Activated naive CD8-positive, alpha-beta T cell (primary cell): ENCODE results near the gene SPRED3.
A peak's percentile ranks its signal among the peaks of the same experiment; 100 is the strongest.
"Not testable (repeated sequence)": the region's sequence is repeated elsewhere in the genome, so short reads cannot be mapped to it uniquely, and the experiment has no call there.

ENCODE experiments used
- H3K27ac Mint-ChIP-seq: one replicate; pipeline ENCODE4 v1.8.0; 2021; ENCODE audit warnings: mixed read lengths
- H3K27me3 Mint-ChIP-seq: one replicate; pipeline ENCODE4 v1.8.0; 2021; ENCODE audit warnings: mixed read lengths
- H3K36me3 Mint-ChIP-seq: one replicate; pipeline ENCODE4 v1.8.0; 2021; ENCODE audit warnings: mixed read lengths
- H3K4me1 Mint-ChIP-seq: one replicate; pipeline ENCODE4 v1.8.0; 2021; ENCODE audit warnings: low read depth, mixed read lengths
- H3K4me3 Mint-ChIP-seq: one replicate; pipeline ENCODE4 v1.8.0; 2021; ENCODE audit warnings: mild to moderate bottlenecking, mixed read lengths
- H3K9me3 Mint-ChIP-seq: one replicate; pipeline ENCODE4 v1.8.0; 2021; ENCODE audit warnings: low read depth, mixed read lengths

The SPRED3 gene

GRCh38 chr19:38362076-38362945 lies 26.2 kb upstream of the SPRED3 start:
- Mint-ChIP-seq H3K27ac (no peak overlapping the region), H3K4me3 (peak overlapping the region; percentile 81), H3K4me1 (peaks cover 10% of the 10 kb centered on the region), H3K27me3 (peaks cover 2% of the 10 kb centered on the region), H3K36me3 (no peaks in the 10 kb centered on the region), H3K9me3 (no peaks in the 10 kb centered on the region)

GRCh38 chr19:38362946-38363688 lies 25.4 kb upstream of the SPRED3 start:
- peak overlapping the region; percentile 81 for H3K4me3 Mint-ChIP-seq
- H3K27ac Mint-ChIP-seq, H3K9me3 Mint-ChIP-seq, H3K4me1 Mint-ChIP-seq, H3K36me3 Mint-ChIP-seq, H3K27me3 Mint-ChIP-seq: not testable (repeated sequence)

GRCh38 chr19:38367041-38367440 lies 21.5 kb upstream of the SPRED3 start:
- Mint-ChIP-seq H3K4me3 (no peak overlapping the region), H3K27me3 (peaks cover 6% of the 10 kb centered on the region), H3K36me3 (no peaks in the 10 kb centered on the region), H3K4me1 (peaks cover 5% of the 10 kb centered on the region), H3K27ac (no peak overlapping the region), H3K9me3 (no peaks in the 10 kb centered on the region)

GRCh38 chr19:38369584-38369983 lies 18.9 kb upstream of the SPRED3 start:
- H3K36me3 Mint-ChIP-seq, result no peaks in the 10 kb centered on the region

DNA sequence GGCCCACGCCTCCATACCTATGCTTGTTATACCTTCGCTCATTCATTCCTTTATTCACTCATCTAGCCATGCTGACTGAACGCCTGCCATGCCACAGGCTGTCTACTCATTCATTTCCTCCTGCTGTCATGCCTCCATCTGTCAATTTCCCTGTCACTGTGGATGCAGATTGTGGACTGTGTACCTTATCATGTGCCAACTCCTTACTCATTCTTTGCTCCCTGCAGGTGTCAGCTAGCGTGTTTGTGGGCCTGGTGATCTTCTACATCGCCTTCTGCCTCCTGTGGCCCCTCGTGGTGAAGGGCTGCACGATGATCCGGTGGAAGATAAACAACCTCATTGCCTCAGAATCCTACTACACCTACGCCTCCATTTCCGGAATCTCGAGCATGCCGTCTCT lies 18.2 kb upstream of the SPRED3 start:
- Mint-ChIP-seq H3K9me3 (no peaks in the 10 kb centered on the region), H3K27me3 (peaks cover 6% of the 10 kb centered on the region), H3K36me3 (peaks cover 5% of the 10 kb centered on the region), H3K4me3 (no peak overlapping the region), H3K4me1 (peaks cover 9% of the 10 kb centered on the region), H3K27ac (no peak overlapping the region)

More at GRCh38 chr19:38369584-38369983, 18.9 kb upstream of the SPRED3 start:
- H3K27ac Mint-ChIP-seq, result no peak overlapping the region
- peaks cover 1% of the 10 kb centered on the region for H3K4me1 Mint-ChIP-seq
- no peak overlapping the region for H3K4me3 Mint-ChIP-seq
- H3K9me3 Mint-ChIP-seq, result no peaks in the 10 kb centered on the region
- peaks cover 6% of the 10 kb centered on the region for H3K27me3 Mint-ChIP-seq

DNA sequence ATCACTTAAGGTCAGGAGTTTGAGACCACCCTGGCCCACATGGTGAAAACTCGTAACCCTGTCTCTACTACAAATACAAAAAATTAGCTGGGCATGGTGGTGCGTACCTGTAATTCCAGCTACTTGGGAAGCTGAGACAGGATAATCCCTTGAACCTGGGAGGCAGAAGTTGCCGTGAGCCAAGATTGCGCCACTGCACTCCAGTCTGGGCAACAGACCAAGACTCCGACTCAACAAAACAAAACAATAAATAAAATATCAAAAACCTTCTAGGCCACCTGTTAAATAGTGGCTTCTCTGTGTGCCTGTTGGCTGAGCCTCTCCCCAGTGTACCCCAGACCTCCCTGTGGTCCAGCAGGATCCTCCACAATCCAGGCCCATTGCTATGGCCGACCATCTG lies 17.4 kb upstream of the SPRED3 start:
- H3K27ac Mint-ChIP-seq, result no peak overlapping the region
- H3K36me3 Mint-ChIP-seq, result peaks cover 5% of the 10 kb centered on the region

DNA sequence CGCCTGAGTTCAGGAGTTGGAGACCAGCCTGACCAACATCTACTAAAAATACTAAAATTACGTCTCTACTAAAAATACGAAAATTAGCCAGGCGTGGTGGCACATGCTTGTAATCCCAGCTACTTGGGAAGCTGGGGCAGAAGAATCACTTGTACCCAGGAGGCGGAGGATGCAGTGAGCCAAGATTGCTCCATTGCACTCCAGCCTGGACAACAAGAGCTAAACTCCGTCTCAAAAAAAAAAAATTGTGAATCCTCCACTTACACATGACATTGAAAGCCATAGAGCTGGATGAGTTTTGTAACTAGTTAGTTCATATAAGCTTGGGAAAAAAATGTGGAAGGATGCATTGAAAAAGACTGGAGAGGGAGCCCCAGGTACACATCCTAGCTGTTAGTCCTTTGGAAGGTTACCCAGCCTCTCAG lies 14.6 kb upstream of the SPRED3 start:
- peaks cover 9% of the 10 kb centered on the region for H3K36me3 Mint-ChIP-seq
- H3K27ac Mint-ChIP-seq, result peak overlapping the region; percentile 98
- H3K4me3 Mint-ChIP-seq, result peak overlapping the region; percentile 99
- H3K9me3 Mint-ChIP-seq, result no peaks in the 10 kb centered on the region
- peaks cover 2% of the 10 kb centered on the region for H3K27me3 Mint-ChIP-seq
- H3K4me1 Mint-ChIP-seq, result peaks cover 22% of the 10 kb centered on the region

More for the DNA sequence above, 17.4 kb upstream of the SPRED3 start:
- Mint-ChIP-seq H3K9me3 (no peaks in the 10 kb centered on the region), H3K4me3 (no peak overlapping the region), H3K4me1 (peaks cover 16% of the 10 kb centered on the region), H3K27me3 (peaks cover 6% of the 10 kb centered on the region)

DNA sequence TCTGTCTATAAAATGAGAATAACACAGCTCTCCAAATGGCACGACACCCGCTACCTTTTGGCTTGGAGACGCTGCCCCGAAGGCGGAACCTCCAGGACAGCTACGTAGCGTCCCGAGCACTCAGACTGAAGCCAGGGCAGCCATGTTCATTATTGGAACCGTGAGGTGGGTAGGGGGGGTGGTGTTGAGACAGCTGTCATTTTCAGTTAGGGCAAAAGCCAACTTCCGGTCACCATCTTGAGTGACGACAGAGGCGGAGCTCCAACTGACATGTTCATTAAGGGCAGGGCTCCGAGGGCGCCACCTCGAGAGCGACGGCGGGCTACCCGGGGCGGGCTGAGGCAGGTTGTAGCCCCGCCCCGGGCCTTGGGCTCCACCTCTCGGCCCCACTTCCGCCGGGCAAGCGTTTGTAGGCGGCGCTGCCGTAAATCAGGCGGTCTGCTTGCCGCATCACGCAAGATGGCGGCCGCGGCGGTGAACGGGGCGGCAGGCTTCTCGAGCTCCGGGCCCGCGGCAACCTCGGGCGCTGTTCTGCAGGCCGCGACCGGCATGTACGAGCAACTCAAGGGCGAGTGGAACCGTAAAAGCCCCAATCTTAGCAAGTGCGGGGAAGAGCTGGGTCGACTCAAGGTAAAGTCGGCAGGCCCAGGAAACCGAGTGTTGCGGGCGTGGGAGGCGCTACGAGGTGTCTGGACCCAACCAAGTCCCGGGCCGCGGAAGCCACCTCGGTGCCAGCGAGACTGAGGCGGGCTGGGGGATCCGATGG lies 14.0 kb upstream of the SPRED3 start, which contains the start of gene PSMD8:
Gene PSMD8, plus strand, starts transcription at position 240 of the 766 bp plus-strand sequence. Its CDS starts 31 bp downstream, at position 271.
- peaks cover 1% of the 10 kb centered on the region for H3K27me3 Mint-ChIP-seq
- peaks cover 11% of the 10 kb centered on the region for H3K36me3 Mint-ChIP-seq
- H3K9me3 Mint-ChIP-seq, result no peaks in the 10 kb centered on the region
- peak within 1 kb of the TSS; percentile 99 for H3K4me3 Mint-ChIP-seq
- H3K27ac Mint-ChIP-seq, result peak within 1 kb of the TSS; percentile 98
- H3K4me1 Mint-ChIP-seq, result peaks cover 24% of the 10 kb centered on the region

DNA sequence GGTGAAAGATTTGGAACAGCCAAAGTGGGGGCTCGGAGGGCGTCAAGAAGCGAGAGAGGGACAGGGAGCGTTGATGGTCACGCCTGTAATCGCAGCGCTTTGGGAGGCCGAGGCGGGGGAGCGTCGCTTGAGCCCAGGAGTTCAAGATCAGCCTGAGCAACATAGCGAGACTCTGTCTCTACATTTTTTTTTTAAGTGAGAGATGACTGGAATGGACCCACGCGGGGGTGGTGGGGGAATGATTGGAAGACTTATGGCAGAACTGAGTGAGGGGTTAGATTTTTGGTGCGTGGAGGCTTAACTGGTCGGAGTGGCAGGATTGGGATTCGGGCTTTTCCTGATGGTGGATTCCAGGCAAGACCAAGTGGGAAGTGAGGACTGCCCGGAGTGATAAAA lies 13.4 kb upstream of the SPRED3 start:
- peaks cover 13% of the 10 kb centered on the region for H3K36me3 Mint-ChIP-seq
- H3K27ac Mint-ChIP-seq, result peak overlapping the region; percentile 98
- H3K4me1 Mint-ChIP-seq, result peaks cover 25% of the 10 kb centered on the region
- no peaks in the 10 kb centered on the region for H3K9me3 Mint-ChIP-seq
- H3K4me3 Mint-ChIP-seq, result peak overlapping the region; percentile 99
- no peaks in the 10 kb centered on the region for H3K27me3 Mint-ChIP-seq

DNA sequence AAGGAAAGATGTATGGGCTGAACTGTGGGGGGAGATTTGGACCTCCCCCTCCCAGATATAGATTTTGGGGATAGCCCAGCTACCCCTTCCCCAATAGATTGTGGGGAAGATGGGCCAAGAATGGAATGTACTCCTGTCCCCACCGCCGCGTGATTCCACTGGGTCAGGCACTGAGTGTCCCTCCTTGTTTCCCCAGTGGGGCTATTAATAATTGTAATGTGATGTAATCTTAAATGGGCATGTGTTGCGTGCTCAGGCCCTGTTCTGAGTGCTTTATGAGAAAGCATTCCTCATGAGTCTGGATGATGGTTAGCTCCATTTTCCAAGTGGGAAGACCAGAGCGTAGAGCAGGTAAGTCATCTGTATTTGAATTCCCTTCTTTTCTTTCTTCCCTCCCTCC lies 12.7 kb upstream of the SPRED3 start:
- no peaks in the 10 kb centered on the region for H3K27me3 Mint-ChIP-seq
- H3K4me1 Mint-ChIP-seq, result peaks cover 25% of the 10 kb centered on the region
- H3K9me3 Mint-ChIP-seq, result no peaks in the 10 kb centered on the region
- peak overlapping the region; percentile 99 for H3K4me3 Mint-ChIP-seq
- peaks cover 16% of the 10 kb centered on the region for H3K36me3 Mint-ChIP-seq
- H3K27ac Mint-ChIP-seq, result no peak overlapping the region

GRCh38 chr19:38376576-38376975 lies 11.9 kb upstream of the SPRED3 start:
- peak overlapping the region; percentile 61 for H3K27ac Mint-ChIP-seq
- peaks cover 25% of the 10 kb centered on the region for H3K4me1 Mint-ChIP-seq
- peaks cover 18% of the 10 kb centered on the region for H3K36me3 Mint-ChIP-seq
- H3K9me3 Mint-ChIP-seq, result no peaks in the 10 kb centered on the region
- H3K27me3 Mint-ChIP-seq, result no peaks in the 10 kb centered on the region
- H3K4me3 Mint-ChIP-seq, result peak overlapping the region; percentile 99

DNA sequence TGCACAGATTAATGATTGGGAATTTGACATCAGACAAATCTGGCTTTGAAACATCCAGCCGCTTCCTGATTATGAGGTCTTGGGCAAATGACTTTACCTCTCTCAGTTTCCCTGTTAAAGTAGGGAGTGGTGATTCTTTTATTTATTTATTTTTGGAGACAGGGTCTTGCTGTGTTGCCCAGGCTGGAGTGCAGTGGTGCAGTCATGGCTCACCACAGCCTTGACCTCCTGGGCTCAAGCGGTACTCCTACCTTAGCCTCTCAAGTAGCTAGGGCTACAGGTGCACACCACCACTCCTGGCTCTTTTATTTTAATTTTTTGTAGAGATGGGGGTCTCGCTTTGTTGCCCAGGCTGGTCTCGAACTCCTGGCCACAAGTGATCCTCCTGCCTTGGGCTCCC lies 11.4 kb upstream of the SPRED3 start:
- H3K36me3 Mint-ChIP-seq, result peaks cover 21% of the 10 kb centered on the region
- H3K4me1 Mint-ChIP-seq, result peaks cover 25% of the 10 kb centered on the region
- peak overlapping the region; percentile 61 for H3K27ac Mint-ChIP-seq
- H3K9me3 Mint-ChIP-seq, result no peaks in the 10 kb centered on the region
- no peaks in the 10 kb centered on the region for H3K27me3 Mint-ChIP-seq
- H3K4me3 Mint-ChIP-seq, result peak overlapping the region; percentile 99

DNA sequence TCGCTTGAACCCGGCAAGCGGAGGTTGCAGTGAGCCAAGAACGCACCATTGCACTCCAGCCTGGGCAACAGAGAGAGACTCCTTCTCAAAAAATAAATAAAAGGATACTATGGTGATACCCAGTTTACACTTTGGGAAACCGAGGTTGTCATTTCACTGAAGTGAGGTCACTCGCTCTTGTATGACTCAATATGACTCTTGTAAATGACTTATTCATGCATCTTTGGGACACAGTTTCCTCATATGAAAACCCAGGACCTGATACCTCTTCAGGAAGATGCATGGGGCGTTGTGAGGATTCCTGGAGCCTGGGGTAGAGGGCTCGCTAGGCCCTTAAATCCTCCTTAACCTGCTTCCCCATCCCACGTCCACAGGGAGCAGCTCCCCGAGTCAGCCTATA lies 9.6 kb upstream of the SPRED3 start:
- Mint-ChIP-seq H3K4me1 (peaks cover 25% of the 10 kb centered on the region), H3K36me3 (peaks cover 28% of the 10 kb centered on the region), H3K9me3 (no peaks in the 10 kb centered on the region), H3K27me3 (no peaks in the 10 kb centered on the region), H3K4me3 (no peak overlapping the region), H3K27ac (no peak overlapping the region)

- Mint-ChIP-seq H3K27ac (no peak overlapping the region), H3K4me3 (no peak overlapping the region), H3K36me3 (peaks cover 27% of the 10 kb centered on the region), H3K27me3 (no peaks in the 10 kb centered on the region), H3K4me1 (peaks cover 12% of the 10 kb centered on the region), H3K9me3 (no peaks in the 10 kb centered on the region)
Measured at GRCh38 chr19:38381138-38381537, 7.4 kb upstream of the SPRED3 start.
